Sigmoid colon (tissue), 7 donors: ENCODE results near the gene RNU1-4. TPM values are rescaled to one million over a fixed set of nuclear protein-coding genes. Genes with fewer than 3 reads are reported as not detected.
"Not testable (repeated sequence)": the region's sequence is repeated elsewhere in the genome, so short reads cannot be mapped to it uniquely, and the experiment has no call there.

ENCODE experiments used
- DNase-seq: peaks from one replicate; pipeline ENCODE4 v3.0.0-alpha.2; 2019
- H3K27ac ChIP-seq, 4 donors: fragments of 200-600 bp; sonication (generic); one replicate each; pipeline ENCODE4 v1.5.1; 2016 to 2019; ENCODE audit warnings: mild to moderate bottlenecking in 1 of 4
- H3K27me3 ChIP-seq, 3 donors: fragments of 200-600 bp; sonication (generic); one replicate each; pipeline ENCODE4 v1.5.1; 2019; ENCODE audit warnings: mild to moderate bottlenecking in 1 of 3
- H3K36me3 ChIP-seq, 4 donors: fragments of 200-600 bp; sonication (generic); one replicate each; pipeline ENCODE4 v1.5.1; 2016 to 2019
- H3K4me1 ChIP-seq, 4 donors: fragments of 200-600 bp; sonication (generic); one replicate each; pipeline ENCODE4 v1.5.1; 2017 to 2019
- H3K4me3 ChIP-seq, 4 donors: fragments of 200-600 bp; sonication (generic); one replicate each; pipeline ENCODE4 v1.5.1; 2017 to 2019; ENCODE audit warnings: mild to moderate bottlenecking in 2 of 4, moderate library complexity in 1 of 4
- H3K9me3 ChIP-seq, 4 donors: fragments of 200-600 bp in 3 of 4; sonication (generic) in 3 of 4; one replicate each; pipeline versions ENCODE4 v1.5.1 to v1.6.1; 2013 to 2019
- EP300 ChIP-seq, 4 donors: sonication (generic); formaldehyde crosslinking; IDR thresholded peaks; one replicate each; pipeline ENCODE4 v1.6.1; 2017; ENCODE audit warnings: antibody characterized with exemption in 4 of 4
- POLR2A ChIP-seq, 2 donors: fragments of 450-650 bp; IDR thresholded peaks; one replicate each; pipeline ENCODE4 v1.6.1; 2016; ENCODE audit warnings: antibody characterized with exemption in 2 of 2, mild to moderate bottlenecking in 2 of 2, moderate library complexity in 2 of 2
- POLR2AphosphoS5 ChIP-seq, 4 donors: sonication (generic); formaldehyde crosslinking; IDR thresholded peaks; one replicate each; pipeline ENCODE4 v1.6.1; 2017; ENCODE audit warnings: antibody characterized with exemption in 4 of 4
- WGBS, 2 donors: extraction: QIAGEN DNeasy Blood & Tissue Kit; methylation state at CpG; one replicate each; pipeline ENCODE4 v1.1.7; 2013; 5-methylcytosine and 5-hydroxymethylcytosine counted together
- intact Hi-C: fragments of 100-400 bp; cut with DNase I; formaldehyde crosslinking; loops from one replicate; pipeline ENCODE4 v1.15.1; 2023
- polyA plus RNA-seq, 3 donors: library from polyadenylated mRNA; stranded (reverse); fragments of 200-250 nt; gene quantifications; one replicate each; pipeline ENCODE4 v1.2.3, GENCODE V29; 2013
- total RNA-seq, 4 donors: library from RNA; depleted of rRNA; stranded (reverse); fragments of >200 nt; gene quantifications; one replicate each; pipeline ENCODE4 v1.1.0, GENCODE V29; 2016
- TF ChIP-seq, protein P1 (sequence below), 4 experiments: fragments of 450-650 bp in 3 of 4; fragments of 200-600 bp in 1 of 4; IDR thresholded peaks; one replicate each; pipeline ENCODE4 v1.5.1; 2016 to 2019; ENCODE audit warnings: antibody characterized with exemption in 4 of 4, mild to moderate bottlenecking in 3 of 4, moderate library complexity in 2 of 4
- donor health status: healthy with polysubstance abuse.
- donor health status: Bipolar disorder and iron deficiency.
- donor health status: healthy.

RNU1-4 gene
- total and polyA plus RNA-seq, 7 donors = under 0.01 TPM; not detected in 3

DNA sequence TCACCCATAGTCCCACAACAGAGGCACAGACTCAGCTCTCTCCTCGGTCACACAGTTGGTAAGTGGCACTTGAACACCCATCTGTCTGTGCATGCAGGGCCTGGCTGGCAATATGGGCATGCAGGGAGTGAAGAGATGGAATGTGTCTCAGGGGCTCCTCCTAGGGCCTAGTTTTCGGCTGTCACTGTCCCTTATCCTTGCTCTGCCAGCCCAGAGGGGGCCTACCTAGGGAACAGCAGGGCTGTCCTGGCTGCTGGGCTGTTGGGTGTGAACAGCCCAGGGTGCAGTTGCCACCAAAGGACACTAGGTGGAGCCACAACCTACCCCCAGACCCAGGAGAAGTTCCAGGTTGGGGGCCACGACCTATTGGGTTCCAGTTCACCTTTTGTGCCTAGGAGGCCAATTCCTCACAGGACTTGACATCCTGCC is 30.6 kb upstream of the RNU1-4 start:
- H3K36me3 ChIP-seq, intact Hi-C loops, H3K4me3 ChIP-seq, H3K27ac ChIP-seq, DNase-seq, H3K4me1 ChIP-seq, H3K9me3 ChIP-seq: not testable (repeated sequence)
- H3K27me3 ChIP-seq = peaks cover 0 to 11% (median 9%) of the 10 kb centered on the region in 3 donors
- 28 to 31% methylated on average over 3 of the region's 3 CpGs for WGBS, 2 donors
- TF ChIP-seq, protein P1, sequence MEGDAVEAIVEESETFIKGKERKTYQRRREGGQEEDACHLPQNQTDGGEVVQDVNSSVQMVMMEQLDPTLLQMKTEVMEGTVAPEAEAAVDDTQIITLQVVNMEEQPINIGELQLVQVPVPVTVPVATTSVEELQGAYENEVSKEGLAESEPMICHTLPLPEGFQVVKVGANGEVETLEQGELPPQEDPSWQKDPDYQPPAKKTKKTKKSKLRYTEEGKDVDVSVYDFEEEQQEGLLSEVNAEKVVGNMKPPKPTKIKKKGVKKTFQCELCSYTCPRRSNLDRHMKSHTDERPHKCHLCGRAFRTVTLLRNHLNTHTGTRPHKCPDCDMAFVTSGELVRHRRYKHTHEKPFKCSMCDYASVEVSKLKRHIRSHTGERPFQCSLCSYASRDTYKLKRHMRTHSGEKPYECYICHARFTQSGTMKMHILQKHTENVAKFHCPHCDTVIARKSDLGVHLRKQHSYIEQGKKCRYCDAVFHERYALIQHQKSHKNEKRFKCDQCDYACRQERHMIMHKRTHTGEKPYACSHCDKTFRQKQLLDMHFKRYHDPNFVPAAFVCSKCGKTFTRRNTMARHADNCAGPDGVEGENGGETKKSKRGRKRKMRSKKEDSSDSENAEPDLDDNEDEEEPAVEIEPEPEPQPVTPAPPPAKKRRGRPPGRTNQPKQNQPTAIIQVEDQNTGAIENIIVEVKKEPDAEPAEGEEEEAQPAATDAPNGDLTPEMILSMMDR (IDR thresholded peaks at IDR 0.05) = peak in 3 of 4 experiments; percentile 10 to 74 (median 43)

DNA sequence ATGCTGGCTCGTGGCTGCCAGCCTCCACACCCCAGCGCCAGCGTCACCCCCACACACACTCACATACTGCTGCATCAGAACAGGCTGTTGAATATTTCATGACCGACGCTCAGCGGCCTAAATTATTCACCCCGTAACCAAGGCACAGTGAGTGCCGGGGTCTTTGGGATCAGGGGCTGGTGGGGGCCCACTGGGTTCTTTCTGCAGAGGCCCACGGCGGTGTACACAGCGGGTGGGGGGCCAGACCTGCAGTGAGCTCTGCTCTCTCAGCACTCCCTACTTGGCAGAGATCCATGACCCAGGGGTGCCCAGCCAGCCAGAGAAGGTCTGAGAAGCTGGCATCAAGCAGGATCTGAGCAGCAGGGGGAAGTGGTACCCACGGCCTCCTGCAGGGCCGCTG is 29.7 kb upstream of the RNU1-4 start:
- WGBS, 2 donors = 78 to 90% methylated on average over 12 of the region's 13 CpGs
- H3K4me1 ChIP-seq, H3K36me3 ChIP-seq, H3K27ac ChIP-seq, H3K4me3 ChIP-seq, H3K9me3 ChIP-seq, intact Hi-C loops: not testable (repeated sequence)
- DNase-seq = peak; percentile 60
- H3K27me3 ChIP-seq = peaks cover 0 to 11% (median 9%) of the 10 kb centered on the region in 3 donors

DNA sequence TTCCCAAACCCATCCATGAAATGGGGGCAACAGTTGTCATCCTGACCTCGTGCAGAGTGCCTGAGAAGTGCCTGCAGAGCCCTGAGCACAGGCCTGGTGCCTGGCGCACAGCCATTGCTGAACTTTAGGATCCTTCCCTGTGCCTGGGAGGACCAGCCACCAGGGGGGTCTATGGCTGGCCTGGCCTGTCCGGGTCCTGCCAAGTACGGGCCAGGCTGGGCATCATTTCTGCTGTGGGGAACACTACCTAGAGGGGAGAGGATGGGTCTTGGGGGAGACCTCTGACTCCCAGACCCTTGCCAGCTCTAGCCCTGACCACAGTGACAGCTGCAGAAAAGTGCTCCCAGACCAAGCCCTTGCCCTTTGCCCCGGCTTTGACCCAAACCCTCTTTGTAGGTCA is 28.2 kb upstream of the RNU1-4 start:
- H3K9me3 ChIP-seq, H3K4me3 ChIP-seq, H3K36me3 ChIP-seq, DNase-seq, H3K4me1 ChIP-seq, intact Hi-C loops, H3K27ac ChIP-seq: not testable (repeated sequence)
- 81 to 83% methylated on average over 3 of the region's 5 CpGs for WGBS, 2 donors
- peaks cover 0 to 13% (median 13%) of the 10 kb centered on the region in 3 donors for H3K27me3 ChIP-seq

DNA sequence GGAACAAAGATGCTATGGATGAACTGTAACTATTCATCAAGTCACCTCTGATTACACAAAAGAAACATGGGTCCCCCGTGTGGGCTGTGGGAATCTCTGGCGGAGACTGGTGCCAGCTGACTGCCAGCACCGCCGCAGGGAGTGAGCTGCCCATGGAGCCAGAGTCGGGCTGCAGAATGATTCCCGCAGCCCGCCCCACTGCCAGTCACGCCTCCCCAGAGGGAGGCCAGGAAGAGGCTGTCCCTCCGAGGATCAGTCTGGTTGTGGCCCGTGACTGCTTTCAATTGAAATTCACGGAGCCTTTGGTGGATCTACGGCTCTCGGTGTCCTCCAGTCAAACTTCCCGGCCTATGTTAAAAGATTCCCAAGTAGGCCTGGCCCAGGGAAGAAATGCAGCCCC is 27.7 kb upstream of the RNU1-4 start:
- H3K27me3 ChIP-seq = peaks cover 0 to 14% (median 13%) of the 10 kb centered on the region in 3 donors
- intact Hi-C loops, H3K27ac ChIP-seq, H3K36me3 ChIP-seq, H3K9me3 ChIP-seq, H3K4me1 ChIP-seq, DNase-seq, H3K4me3 ChIP-seq: not testable (repeated sequence)
- 82 to 84% methylated on average over 11 of the region's 14 CpGs for WGBS, 2 donors

DNA sequence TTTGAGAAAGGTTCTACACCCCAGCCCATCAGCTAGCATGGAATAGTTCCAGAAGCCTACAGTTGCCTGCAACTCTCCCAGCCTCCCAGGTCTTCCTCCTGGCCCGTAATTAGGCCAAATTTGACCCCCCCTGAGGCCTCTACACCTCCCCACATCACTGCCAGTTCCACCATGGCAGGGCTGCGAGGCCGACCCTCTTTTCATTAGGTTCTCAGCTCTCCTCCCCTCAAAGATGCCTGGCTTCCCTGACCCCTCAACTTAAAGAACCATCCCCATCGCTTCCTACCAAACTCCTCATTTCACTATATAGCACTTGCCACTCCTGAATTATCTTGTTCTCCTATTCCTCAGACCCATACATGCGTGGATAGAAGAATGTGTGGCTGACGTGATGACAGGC is 27.3 kb upstream of the RNU1-4 start:
- H3K4me3 ChIP-seq, H3K9me3 ChIP-seq, intact Hi-C loops, H3K4me1 ChIP-seq, DNase-seq, H3K27ac ChIP-seq, H3K36me3 ChIP-seq: not testable (repeated sequence)
- H3K27me3 ChIP-seq = peaks cover 0 to 14% (median 10%) of the 10 kb centered on the region in 3 donors
- WGBS, 2 donors = 80 to 93% methylated on average over 3 to 4 of the region's 6 CpGs

DNA sequence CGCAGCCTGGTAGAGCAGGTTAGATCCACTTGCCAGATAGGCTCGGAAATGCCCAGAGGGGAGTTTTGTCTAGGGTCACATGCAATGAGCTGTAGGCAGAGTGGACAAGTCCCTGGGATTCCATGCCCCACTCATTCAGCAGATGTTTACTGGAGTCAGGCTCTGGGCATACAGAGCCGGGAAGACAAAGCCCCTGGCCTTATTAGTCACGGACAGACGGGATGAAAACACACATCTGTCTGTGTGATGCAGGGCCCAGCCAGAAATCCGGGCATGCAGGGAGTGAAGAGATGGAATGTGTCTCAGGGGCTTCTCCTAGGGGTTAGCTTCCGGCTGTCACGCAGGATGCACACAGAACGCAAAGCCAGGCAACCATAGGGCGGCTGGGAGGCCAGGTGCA is 26.8 kb upstream of the RNU1-4 start:
- WGBS, 2 donors = 79 to 88% methylated on average over 4 of the region's 10 CpGs
- peaks cover 0 to 15% (median 9%) of the 10 kb centered on the region in 3 donors for H3K27me3 ChIP-seq
- intact Hi-C loops = not testable (repeated sequence)

DNA sequence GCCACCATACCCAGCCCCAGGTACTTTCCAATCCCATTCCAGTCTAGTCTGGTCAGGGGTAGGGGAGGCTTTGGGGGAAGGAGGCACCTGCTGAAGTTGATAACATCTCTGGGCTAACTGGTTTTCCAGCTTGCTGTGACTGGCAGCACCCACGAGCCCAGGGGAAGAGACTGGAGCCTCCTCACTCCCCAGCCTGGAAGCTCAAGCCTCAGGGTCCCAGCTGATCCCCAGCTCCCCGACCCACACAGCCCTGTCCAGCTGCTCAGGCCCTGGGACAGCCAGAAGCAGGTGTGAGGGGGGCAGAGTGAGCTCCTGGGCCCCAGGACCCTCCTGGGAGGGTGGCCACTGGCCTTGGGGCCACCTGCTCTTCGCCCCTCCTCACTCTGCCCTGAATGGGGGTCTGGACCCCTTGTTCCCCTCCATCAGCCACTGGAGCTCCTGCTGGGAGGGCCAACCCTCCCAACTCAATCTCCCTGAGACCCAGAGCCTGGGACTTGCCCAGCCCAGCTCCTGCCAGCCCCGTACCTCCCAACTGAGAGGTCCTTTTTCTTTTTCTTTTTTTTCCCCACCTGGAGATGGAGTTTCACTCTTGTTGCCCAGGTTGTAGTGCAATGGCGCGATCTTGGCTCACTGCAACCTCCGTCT is 23.5 kb upstream of the RNU1-4 start:
- WGBS, 2 donors = 82 to 84% methylated on average over 7 of the region's 7 CpGs
- H3K36me3 ChIP-seq = no peaks in the 10 kb centered on the region
- TF ChIP-seq POLR2AphosphoS5 (IDR thresholded peaks at IDR 0.05) (no peak), POLR2A (IDR thresholded peaks at IDR 0.05) (no peak), EP300 (IDR thresholded peaks at IDR 0.05) (no peak)
- TF ChIP-seq, protein P1 (IDR thresholded peaks at IDR 0.05) = no peak
- no peaks in the 10 kb centered on the region for H3K4me1 ChIP-seq
- DNase-seq = peak; percentile 65
- H3K27ac ChIP-seq = no peak overlapping the region
- no peak overlapping the region for H3K4me3 ChIP-seq
- no peaks in the 10 kb centered on the region for H3K9me3 ChIP-seq
- intact Hi-C loops = no loop called here
- H3K27me3 ChIP-seq = peaks cover 0 to 15% (median 13%) of the 10 kb centered on the region in 3 donors

More for the DNA sequence above, 26.8 kb upstream of the RNU1-4 start:
- H3K9me3 ChIP-seq, DNase-seq, H3K27ac ChIP-seq, H3K4me1 ChIP-seq, H3K36me3 ChIP-seq, H3K4me3 ChIP-seq: not testable (repeated sequence)
